Thymus (tissue), 11 donors: ENCODE measurements around the gene PBX4. TPM values are rescaled to one million over a fixed set of nuclear protein-coding genes. Genes with fewer than 3 reads are reported as not detected.
A peak's percentile ranks its signal among the peaks of the same experiment; 100 is the strongest.

ENCODE experiments used
- DNase-seq, 9 donors: peaks; one replicate each; pipeline ENCODE4 v3.0.0-alpha.2; 2013; ENCODE audit warnings: low spot score in 9 of 9, low read depth in 6 of 9, missing footprints in 1 of 9
- H3K27ac ChIP-seq, 2 donors: one replicate each; pipeline ENCODE4 v1.5.1; 2013; ENCODE audit warnings: control low read depth in 1 of 2, low read depth in 1 of 2, low read length in 1 of 2, mild to moderate bottlenecking in 1 of 2, moderate library complexity in 1 of 2
- H3K27me3 ChIP-seq, 2 donors: one replicate each; pipeline ENCODE4 v1.5.1; 2013; ENCODE audit warnings: low read length in 1 of 2; ENCODE audit not compliant: control insufficient read depth in 2 of 2, insufficient read depth in 1 of 2
- H3K36me3 ChIP-seq, 2 donors: one replicate each; pipeline ENCODE4 v1.5.1; 2013; ENCODE audit warnings: low read length in 1 of 2, mild to moderate bottlenecking in 1 of 2, moderate library complexity in 1 of 2; ENCODE audit not compliant: control insufficient read depth in 2 of 2, insufficient read depth in 2 of 2
- H3K4me1 ChIP-seq, 2 donors: one replicate each; pipeline ENCODE4 v1.5.1; 2013; ENCODE audit warnings: low read length in 2 of 2; ENCODE audit not compliant: control insufficient read depth in 2 of 2, insufficient read depth in 2 of 2
- H3K4me3 ChIP-seq, 2 donors: one replicate each; pipeline ENCODE4 v1.5.1; 2013; ENCODE audit warnings: low read length in 2 of 2, control low read depth in 1 of 2, mild to moderate bottlenecking in 1 of 2
- H3K9me3 ChIP-seq, 2 donors: one replicate each; pipeline ENCODE4 v1.5.1; 2013; ENCODE audit warnings: low read length in 1 of 2, mild to moderate bottlenecking in 1 of 2; ENCODE audit not compliant: control insufficient read depth in 2 of 2, insufficient read depth in 1 of 2
- WGBS: extraction: QIAGEN DNeasy Blood & Tissue Kit; methylation state at CpG from one replicate; pipeline ENCODE4 v1.1.7; 2013; 5-methylcytosine and 5-hydroxymethylcytosine counted together
- polyA plus RNA-seq: library from polyadenylated mRNA; stranded (reverse); fragments of 200-250 nt; gene quantifications from one replicate; pipeline ENCODE4 v1.2.3, GENCODE V29; 2013
- total RNA-seq: library from RNA; stranded (reverse); fragments of 120-200 nt; gene quantifications from one replicate; pipeline ENCODE4 v1.2.4, GENCODE V29; 2013
- donor health status: healthy.

The PBX4 gene
- total and polyA plus RNA-seq, 2 donors, result 4.1 to 26.7 TPM

DNA sequence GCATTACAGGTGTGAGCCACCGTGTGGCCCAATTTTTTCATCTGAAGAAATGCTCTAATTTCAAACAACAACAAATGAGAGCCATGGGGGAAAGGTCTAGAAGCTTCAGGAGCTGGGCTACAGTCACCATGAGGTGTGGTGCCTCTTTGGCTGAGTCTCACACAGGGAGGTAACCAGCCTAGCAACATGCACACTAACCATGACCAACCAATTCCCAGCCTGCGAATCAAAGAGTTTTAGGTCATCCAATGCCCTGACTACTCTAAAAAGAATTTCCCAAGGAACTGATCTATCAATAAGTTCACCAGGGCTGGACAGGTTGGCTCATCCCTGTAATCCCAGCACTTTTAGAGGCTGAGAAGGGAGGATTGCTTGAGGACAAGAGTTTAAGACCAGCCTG lies 29.9 kb downstream of the PBX4 start:
- Histone ChIP-seq H3K27ac (no peak overlapping the region), H3K36me3 (peaks cover 6 to 16% of the 10 kb centered on the region in 2 donors), H3K27me3 (no peaks in the 10 kb centered on the region), H3K4me3 (no peak overlapping the region), H3K9me3 (no peaks in the 10 kb centered on the region), H3K4me1 (peaks cover 0 to 3% of the 10 kb centered on the region in 2 donors)
- DNase-seq, result no peak
- WGBS, result 95% methylated on average over 2 of the region's 2 CpGs

DNA sequence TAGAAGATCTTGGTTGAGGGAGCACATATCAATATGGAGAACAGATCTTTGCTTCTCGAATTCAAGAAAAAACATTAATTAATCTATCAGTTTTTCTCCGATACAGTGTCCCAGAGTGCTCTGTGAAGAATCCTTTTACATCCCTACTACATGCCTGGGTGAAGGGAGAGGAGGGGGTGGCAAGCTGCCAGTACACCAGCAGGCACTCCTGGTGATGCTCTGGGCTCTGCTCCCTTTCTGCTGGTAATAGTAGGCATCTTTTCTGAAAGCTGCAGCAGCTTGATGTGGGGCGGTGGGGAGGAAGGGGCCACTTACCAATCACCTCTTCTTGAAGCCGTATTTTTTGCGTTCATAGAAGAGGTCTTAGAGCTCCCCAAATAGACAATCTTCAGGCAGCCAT lies 30.7 kb downstream of the PBX4 start:
- H3K27ac ChIP-seq, result no peak overlapping the region
- H3K27me3 ChIP-seq, result no peaks in the 10 kb centered on the region
- DNase-seq, result no peak
- no peaks in the 10 kb centered on the region for H3K9me3 ChIP-seq
- H3K4me1 ChIP-seq, result peaks cover 0 to 3% of the 10 kb centered on the region in 2 donors
- no peak overlapping the region for H3K4me3 ChIP-seq
- peaks cover under 1 to 16% of the 10 kb centered on the region in 2 donors for H3K36me3 ChIP-seq
- over 99% methylated on average over 5 of the region's 5 CpGs for WGBS

DNA sequence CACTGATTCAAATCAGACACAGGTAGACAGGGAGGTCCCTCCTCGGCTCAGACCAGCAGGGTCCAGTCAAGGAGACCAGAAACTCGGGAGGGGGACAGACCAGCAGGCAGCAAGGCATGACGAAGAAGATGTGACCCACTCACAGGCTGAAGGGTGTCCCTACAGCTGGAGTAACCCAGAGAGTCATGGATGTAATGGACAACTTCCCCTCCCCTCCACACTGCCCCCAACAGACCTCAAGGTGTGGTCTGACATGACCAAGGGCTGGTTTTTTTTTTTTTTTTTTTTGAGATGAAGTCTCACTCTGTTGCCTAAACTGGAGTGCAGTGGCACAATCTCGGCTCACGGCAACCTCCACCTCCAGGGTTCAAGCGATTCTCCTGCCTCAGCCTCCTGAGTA lies 34.1 kb downstream of the PBX4 start:
- DNase-seq, result no peak
- 95% methylated on average over 6 of the region's 6 CpGs for WGBS
- H3K36me3 ChIP-seq, result peaks cover 0 to 3% of the 10 kb centered on the region in 2 donors

DNA sequence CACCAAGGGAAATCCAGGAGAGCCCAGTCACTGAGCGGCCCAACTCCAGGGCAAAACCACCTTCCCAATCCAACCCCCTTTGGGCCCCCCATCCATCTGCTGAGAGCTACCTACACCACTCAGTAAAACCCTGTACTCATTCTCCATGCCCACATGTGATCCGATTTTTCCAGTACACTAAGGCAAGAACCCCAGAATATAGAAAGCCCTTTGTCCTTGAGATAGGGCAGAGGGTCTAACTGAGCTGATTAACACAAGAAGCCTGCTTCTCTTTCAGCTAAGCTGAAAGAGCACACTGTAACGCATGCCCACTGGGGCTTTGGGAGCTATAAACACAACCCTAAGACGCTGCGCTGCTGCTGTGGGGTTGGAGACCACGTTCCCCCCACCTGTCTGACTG lies 36.0 kb downstream of the PBX4 start:
- no peaks in the 10 kb centered on the region for H3K27me3 ChIP-seq
- H3K27ac ChIP-seq, result no peak overlapping the region
- no peaks in the 10 kb centered on the region for H3K4me1 ChIP-seq
- 97% methylated on average over 6 of the region's 6 CpGs for WGBS
- H3K36me3 ChIP-seq, result no peaks in the 10 kb centered on the region
- H3K4me3 ChIP-seq, result no peak overlapping the region
- no peaks in the 10 kb centered on the region for H3K9me3 ChIP-seq
- no peak for DNase-seq

More for the DNA sequence above, 34.1 kb downstream of the PBX4 start:
- Histone ChIP-seq H3K27me3 (no peaks in the 10 kb centered on the region), H3K27ac (no peak overlapping the region), H3K9me3 (no peaks in the 10 kb centered on the region), H3K4me1 (no peaks in the 10 kb centered on the region), H3K4me3 (no peak overlapping the region)

DNA sequence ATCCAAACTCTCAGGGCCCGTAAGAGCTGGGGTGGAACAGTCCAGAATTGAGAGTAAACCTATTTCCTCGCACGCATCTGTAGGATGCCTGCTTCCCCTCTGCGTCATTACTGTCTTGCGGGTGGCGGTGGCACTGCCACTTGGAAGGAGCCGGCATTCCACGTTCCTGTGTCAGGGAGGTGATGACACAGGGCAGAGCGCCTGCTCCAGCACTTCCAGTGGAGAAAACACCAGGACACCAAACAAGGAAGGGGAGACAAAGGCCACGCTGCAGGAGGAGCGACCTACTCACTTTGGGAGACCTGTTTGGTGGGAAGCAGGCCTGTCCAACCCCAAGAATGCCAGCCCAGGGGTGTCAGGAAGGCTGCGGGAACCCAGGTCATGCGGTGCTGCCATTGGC lies 37.1 kb downstream of the PBX4 start:
- Histone ChIP-seq H3K4me3 (no peak overlapping the region), H3K27ac (no peak overlapping the region), H3K27me3 (no peaks in the 10 kb centered on the region), H3K4me1 (no peaks in the 10 kb centered on the region), H3K36me3 (no peaks in the 10 kb centered on the region), H3K9me3 (no peaks in the 10 kb centered on the region)
- DNase-seq, result no peak
- 99% methylated on average over 13 of the region's 13 CpGs for WGBS

DNA sequence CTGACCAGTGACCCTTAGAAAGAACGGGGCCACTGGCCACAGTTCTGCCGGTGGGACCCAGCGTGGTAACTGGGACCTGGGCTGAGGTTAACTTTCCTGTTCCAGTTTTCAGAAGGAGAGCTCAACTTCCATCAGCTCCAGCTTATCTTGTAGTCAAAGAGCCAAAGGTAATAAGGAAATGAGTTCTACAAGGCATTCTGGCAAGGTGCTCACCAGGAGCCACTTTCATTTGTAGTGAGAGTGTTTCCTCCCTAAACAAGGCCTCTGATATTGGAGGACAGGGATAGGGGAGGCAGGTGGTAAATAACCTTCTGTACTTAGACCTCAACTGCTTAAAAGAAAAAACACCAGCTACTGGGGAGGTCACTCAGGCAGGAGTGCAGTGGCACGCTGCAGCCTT lies 38.1 kb downstream of the PBX4 start:
- no peak overlapping the region for H3K27ac ChIP-seq
- H3K27me3 ChIP-seq, result no peaks in the 10 kb centered on the region
- no peaks in the 10 kb centered on the region for H3K36me3 ChIP-seq
- no peak for DNase-seq
- H3K9me3 ChIP-seq, result no peaks in the 10 kb centered on the region
- no peak overlapping the region for H3K4me3 ChIP-seq
- H3K4me1 ChIP-seq, result peaks cover 2 to 3% of the 10 kb centered on the region in 2 donors
- WGBS, result 98% methylated on average over 4 of the region's 4 CpGs

DNA sequence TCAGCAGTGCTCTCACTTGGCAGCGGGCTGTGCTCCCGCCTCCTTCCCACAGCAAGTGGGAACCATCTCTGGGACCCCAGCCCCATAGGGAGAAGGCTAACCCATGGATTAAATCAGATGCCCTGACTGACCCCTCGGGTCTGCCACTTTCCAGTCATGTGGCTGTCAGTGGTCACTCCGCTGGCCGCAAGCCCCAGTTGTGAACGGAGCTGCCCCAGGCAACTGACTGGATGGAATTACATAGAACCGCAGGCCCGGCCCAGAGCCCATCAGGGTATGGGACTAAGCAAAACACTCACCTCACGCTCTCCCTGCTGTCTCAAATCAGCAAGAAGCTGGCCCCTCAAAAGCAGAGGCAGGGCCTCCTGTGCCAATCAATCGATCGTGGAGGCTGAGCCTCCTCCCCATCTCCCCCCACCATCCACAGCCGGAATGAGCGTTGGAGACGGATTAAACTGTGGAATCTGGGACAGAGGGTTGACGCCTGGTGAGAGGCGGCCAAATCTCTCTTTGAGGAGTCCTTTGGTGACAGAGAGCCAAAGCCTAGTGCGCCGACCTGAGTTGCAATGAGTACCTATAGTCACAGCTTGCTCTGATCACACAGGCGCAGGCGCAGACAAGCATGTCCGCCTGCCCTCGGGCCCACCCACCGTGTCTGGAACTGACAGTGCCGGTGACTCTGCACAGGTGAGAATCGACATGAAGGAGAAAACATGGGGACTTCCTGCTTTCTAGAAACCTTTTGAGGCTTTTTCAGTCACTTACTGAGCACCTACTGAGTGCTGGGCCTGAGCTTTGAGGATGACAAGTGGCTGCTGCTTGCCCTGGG lies 38.7 kb downstream of the PBX4 start:
- peak in 1 of 9 donors; percentile 16 for DNase-seq
- Histone ChIP-seq H3K36me3 (no peaks in the 10 kb centered on the region), H3K27me3 (no peaks in the 10 kb centered on the region), H3K27ac (no peak overlapping the region), H3K4me3 (no peak overlapping the region), H3K9me3 (no peaks in the 10 kb centered on the region), H3K4me1 (peaks cover 2 to 3% of the 10 kb centered on the region in 2 donors)
- 93% methylated on average over 25 of the region's 25 CpGs for WGBS

DNA sequence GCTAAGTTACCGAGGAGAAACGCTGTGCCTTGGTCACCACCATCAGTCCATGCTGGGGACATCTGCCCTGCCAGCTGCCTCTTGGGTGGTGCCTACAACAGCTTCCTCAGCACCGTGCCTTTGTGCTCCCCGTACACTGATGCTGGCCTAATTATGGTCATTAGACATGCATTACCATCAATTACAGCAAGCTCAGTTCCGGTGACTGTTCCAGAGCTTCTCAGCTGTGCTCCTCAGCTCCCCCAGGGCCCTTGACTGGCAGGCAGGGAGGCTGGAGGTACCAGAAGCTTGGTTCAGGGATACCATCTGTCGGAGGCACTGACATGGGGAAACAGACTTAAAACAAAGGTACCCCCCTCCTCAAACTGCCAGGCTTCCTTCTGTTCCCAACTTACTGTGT lies 40.2 kb downstream of the PBX4 start:
- Histone ChIP-seq H3K4me3 (no peak overlapping the region), H3K27me3 (no peaks in the 10 kb centered on the region), H3K36me3 (no peaks in the 10 kb centered on the region), H3K9me3 (no peaks in the 10 kb centered on the region), H3K27ac (no peak overlapping the region), H3K4me1 (peaks cover 2 to 3% of the 10 kb centered on the region in 2 donors)
- DNase-seq, result no peak
- WGBS, result 98% methylated on average over 6 of the region's 6 CpGs

DNA sequence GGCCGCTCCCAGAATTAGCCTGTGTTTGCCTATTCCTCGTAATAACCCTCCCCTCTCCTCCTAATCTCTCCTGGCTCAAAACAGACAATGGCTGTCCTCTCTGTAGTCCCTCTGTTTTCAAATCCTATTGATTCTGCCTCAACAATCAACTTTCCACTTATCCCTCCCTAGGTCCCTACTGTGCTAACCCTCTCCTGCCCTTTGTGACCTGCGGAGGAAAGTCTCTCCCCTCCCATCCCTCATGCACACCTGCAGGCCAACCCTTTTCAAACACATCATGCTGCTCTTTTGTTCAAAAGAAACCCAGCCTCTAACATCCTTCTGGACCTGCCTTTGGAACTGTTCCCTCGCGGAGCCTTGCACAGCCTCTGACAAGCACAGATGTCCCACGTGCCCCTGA lies 43.1 kb downstream of the PBX4 start:
- DNase-seq, result no peak
- Histone ChIP-seq H3K4me1 (peaks cover 2 to 3% of the 10 kb centered on the region in 2 donors), H3K4me3 (no peak overlapping the region), H3K36me3 (peaks cover 0 to 3% of the 10 kb centered on the region in 2 donors), H3K27ac (no peak overlapping the region), H3K9me3 (no peaks in the 10 kb centered on the region), H3K27me3 (no peaks in the 10 kb centered on the region)
- WGBS, result 91% methylated on average over 6 of the region's 6 CpGs
